Fibroblast of lung (primary cell): Measurements from ENCODE around the gene MED15. TPM values are rescaled to one million over a fixed set of nuclear protein-coding genes. Genes with fewer than 3 reads are reported as not detected.

Source experiments
- DNase-seq, 2 donors: peaks; one replicate each; pipeline versions ENCODE4 v3.0.0 to v3.0.0-alpha.2; 2010; ENCODE audit warnings: low read depth in 2 of 2
- H2AFZ ChIP-seq: 2 replicates; pipeline ENCODE4 v1.5.1; 2012; ENCODE audit warnings: low read length, control low read depth, inconsistent platforms
- H3K27ac ChIP-seq: 2 replicates; pipeline ENCODE4 v1.5.1; 2011; ENCODE audit warnings: low read length, control low read depth; ENCODE audit not compliant: insufficient read depth
- H3K27me3 ChIP-seq: 2 replicates; pipeline ENCODE4 v1.5.1; 2011; ENCODE audit warnings: mild to moderate bottlenecking, low read length; ENCODE audit not compliant: control insufficient read depth, insufficient read depth
- H3K36me3 ChIP-seq: 2 replicates; pipeline ENCODE4 v1.5.1; 2011; ENCODE audit warnings: low read length; ENCODE audit not compliant: control insufficient read depth, insufficient read depth
- H3K4me1 ChIP-seq: 2 replicates; pipeline ENCODE4 v1.5.1; 2011; ENCODE audit warnings: low read length; ENCODE audit not compliant: control insufficient read depth, insufficient read depth; ENCODE audit errors: extremely low read depth
- H3K4me2 ChIP-seq: 2 replicates; pipeline ENCODE4 v1.5.1; 2011; ENCODE audit warnings: low read length, control low read depth; ENCODE audit not compliant: insufficient read depth; ENCODE audit errors: extremely low read depth
- H3K4me3 ChIP-seq, 4 experiments: fragments of 200-600 bp in 1 of 4; sonication (generic) in 1 of 4; replicated peaks in 1 of 4; 2 replicates each; pipeline ENCODE4 v1.5.1; 2011 to 2016; ENCODE audit warnings: low read length in 4 of 4, low read depth in 3 of 4, mild to moderate bottlenecking in 3 of 4, control low read depth in 2 of 4, inconsistent platforms in 1 of 4, mixed read lengths in 1 of 4; ENCODE audit not compliant: insufficient read depth in 1 of 4; ENCODE audit errors: control extremely low read depth in 1 of 4
- H3K79me2 ChIP-seq: 2 replicates; pipeline ENCODE4 v1.5.1; 2012; ENCODE audit warnings: mild to moderate bottlenecking, low read length, inconsistent platforms; ENCODE audit not compliant: control insufficient read depth, insufficient read depth
- H3K9ac ChIP-seq: 2 replicates; pipeline ENCODE4 v1.5.1; 2011; ENCODE audit warnings: mild to moderate bottlenecking, low read length, control low read depth; ENCODE audit not compliant: insufficient read depth
- H3K9me3 ChIP-seq: 2 replicates; pipeline ENCODE4 v1.5.1; 2012; ENCODE audit warnings: low read depth, low read length; ENCODE audit not compliant: control insufficient read depth, insufficient read depth
- H4K20me1 ChIP-seq: 2 replicates; pipeline ENCODE4 v1.5.1; 2011; ENCODE audit warnings: low read length; ENCODE audit not compliant: control insufficient read depth, insufficient read depth; ENCODE audit errors: extremely low read depth
- EZH2 ChIP-seq: IDR thresholded peaks from 2 replicates; pipeline ENCODE4 v1.5.1; 2012; ENCODE audit warnings: low read length, control low read depth, mild to moderate bottlenecking; ENCODE audit errors: missing control alignments
- polyA plus RNA-seq, 2 donors: library from polyadenylated mRNA; depleted of rRNA in 1 of 2; stranded (reverse) in 1 of 2; unstranded in 1 of 2; fragments of >200 nt; gene quantifications; 2 replicates each; pipeline ENCODE4 v1.2.1, GENCODE V29; 2011 to 2012; ENCODE audit warnings: missing spikeins in 1 of 2
- total RNA-seq: library from RNA; depleted of rRNA; stranded (reverse); fragments of >200 nt; gene quantifications from 2 replicates; pipeline ENCODE4 v1.2.1, GENCODE V29; 2014
- TF ChIP-seq, protein P1 (sequence below), 2 donors: IDR thresholded peaks in 1 of 2; conservative IDR thresholded peaks in 1 of 2; 1 replicate in 1 of 2; 2 replicates in 1 of 2; pipeline ENCODE4 v1.5.1; 2011 to 2012; ENCODE audit warnings: low read length in 2 of 2, control low read depth in 1 of 2, inconsistent platforms in 1 of 2, low read depth in 1 of 2, mild to moderate bottlenecking in 1 of 2

MED15 gene
- total and polyA plus RNA-seq, 2 donors (not counting 1 experiment from before 2014, with no cell fraction given): 28.6 TPM

DNA sequence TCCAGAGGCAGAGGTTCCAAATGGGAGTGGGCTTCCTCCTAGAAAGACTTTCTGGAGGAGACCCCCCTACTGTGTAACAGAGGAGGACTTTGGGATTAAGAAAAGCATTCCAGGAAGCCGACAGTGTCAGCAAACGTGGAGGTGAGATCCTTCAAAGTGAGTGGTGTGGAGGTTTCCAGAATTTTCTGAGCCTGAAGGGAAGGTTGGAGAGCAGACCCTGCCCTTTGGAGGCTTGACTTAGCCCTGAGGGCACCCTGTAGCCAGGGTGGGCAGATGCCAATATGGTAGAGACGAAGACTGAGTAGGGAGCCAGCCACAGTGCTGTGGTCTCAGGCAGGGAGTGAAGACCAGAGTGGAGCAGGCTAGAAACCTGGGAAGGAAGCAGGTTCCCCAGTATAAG lies 10.0 kb upstream of the MED15 start:
- no peaks in the 10 kb centered on the region for H4K20me1 ChIP-seq
- H3K4me3 ChIP-seq: no peak overlapping the region
- no peak for DNase-seq

DNA sequence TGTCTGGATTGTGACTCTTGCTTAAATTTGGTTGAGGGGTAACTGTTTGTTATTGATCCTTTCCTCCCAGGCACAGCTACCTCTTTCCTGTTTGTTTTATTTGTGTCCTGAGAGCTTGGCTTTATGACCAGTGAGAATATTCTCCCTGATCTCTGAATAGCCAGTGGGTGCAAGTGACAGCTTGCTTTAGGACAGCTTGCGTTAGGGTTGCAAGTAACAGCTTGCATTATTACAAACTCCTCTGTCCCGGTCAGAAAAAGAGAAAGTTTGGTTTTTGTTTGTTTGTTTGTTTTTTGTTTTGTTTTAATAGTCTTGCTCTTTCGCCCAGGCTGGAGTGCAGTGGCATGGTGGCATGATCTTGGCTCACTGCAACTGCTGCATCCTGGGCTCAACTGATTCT lies 8.5 kb upstream of the MED15 start:
- Histone ChIP-seq H2AFZ (no peak overlapping the region), H3K36me3 (no peaks in the 10 kb centered on the region), H3K4me1 (peaks cover 5% of the 10 kb centered on the region), H4K20me1 (no peaks in the 10 kb centered on the region), H3K4me2 (no peak overlapping the region), H3K9ac (no peak overlapping the region), H3K27ac (no peak overlapping the region), H3K79me2 (peaks cover 9% of the 10 kb centered on the region), H3K4me3 (no peak overlapping the region), H3K9me3 (no peaks in the 10 kb centered on the region), H3K27me3 (no peaks in the 10 kb centered on the region)
- no peak for TF ChIP-seq EZH2
- TF ChIP-seq, protein P1, sequence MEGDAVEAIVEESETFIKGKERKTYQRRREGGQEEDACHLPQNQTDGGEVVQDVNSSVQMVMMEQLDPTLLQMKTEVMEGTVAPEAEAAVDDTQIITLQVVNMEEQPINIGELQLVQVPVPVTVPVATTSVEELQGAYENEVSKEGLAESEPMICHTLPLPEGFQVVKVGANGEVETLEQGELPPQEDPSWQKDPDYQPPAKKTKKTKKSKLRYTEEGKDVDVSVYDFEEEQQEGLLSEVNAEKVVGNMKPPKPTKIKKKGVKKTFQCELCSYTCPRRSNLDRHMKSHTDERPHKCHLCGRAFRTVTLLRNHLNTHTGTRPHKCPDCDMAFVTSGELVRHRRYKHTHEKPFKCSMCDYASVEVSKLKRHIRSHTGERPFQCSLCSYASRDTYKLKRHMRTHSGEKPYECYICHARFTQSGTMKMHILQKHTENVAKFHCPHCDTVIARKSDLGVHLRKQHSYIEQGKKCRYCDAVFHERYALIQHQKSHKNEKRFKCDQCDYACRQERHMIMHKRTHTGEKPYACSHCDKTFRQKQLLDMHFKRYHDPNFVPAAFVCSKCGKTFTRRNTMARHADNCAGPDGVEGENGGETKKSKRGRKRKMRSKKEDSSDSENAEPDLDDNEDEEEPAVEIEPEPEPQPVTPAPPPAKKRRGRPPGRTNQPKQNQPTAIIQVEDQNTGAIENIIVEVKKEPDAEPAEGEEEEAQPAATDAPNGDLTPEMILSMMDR (conservative IDR thresholded peaks at IDR 0.05 in 1 of 2, IDR thresholded peaks at IDR 0.05 in 1 of 2; ENCODE audit: low read depth in 1 of 2, low read length in 2 of 2): no peak
- no peak for DNase-seq

More for the DNA sequence above, 10.0 kb upstream of the MED15 start:
- Histone ChIP-seq H3K27me3 (no peaks in the 10 kb centered on the region), H3K9me3 (no peaks in the 10 kb centered on the region), H3K9ac (no peak overlapping the region), H3K79me2 (peaks cover 17% of the 10 kb centered on the region), H2AFZ (no peak overlapping the region), H3K4me1 (peaks cover 2% of the 10 kb centered on the region), H3K36me3 (no peaks in the 10 kb centered on the region), H3K4me2 (no peak overlapping the region), H3K27ac (no peak overlapping the region)
- no peak for TF ChIP-seq EZH2
- TF ChIP-seq, protein P1 (conservative IDR thresholded peaks at IDR 0.05 in 1 of 2, IDR thresholded peaks at IDR 0.05 in 1 of 2; ENCODE audit: low read depth in 1 of 2, low read length in 2 of 2): no peak

- no peaks in the 10 kb centered on the region for H3K36me3 ChIP-seq
- no peak for TF ChIP-seq EZH2
- TF ChIP-seq, protein P1 (conservative IDR thresholded peaks at IDR 0.05 in 1 of 2, IDR thresholded peaks at IDR 0.05 in 1 of 2; ENCODE audit: low read depth in 1 of 2, low read length in 2 of 2): no peak
- H3K27ac ChIP-seq: no peak overlapping the region
- H4K20me1 ChIP-seq: no peaks in the 10 kb centered on the region
- H3K9ac ChIP-seq: no peak overlapping the region
- no peak overlapping the region for H3K4me2 ChIP-seq
- DNase-seq: no peak
- H2AFZ ChIP-seq: no peak overlapping the region
- no peaks in the 10 kb centered on the region for H3K9me3 ChIP-seq
- no peaks in the 10 kb centered on the region for H3K27me3 ChIP-seq
- H3K79me2 ChIP-seq: peaks cover 2% of the 10 kb centered on the region
- no peak overlapping the region for H3K4me3 ChIP-seq
- peaks cover 11% of the 10 kb centered on the region for H3K4me1 ChIP-seq
These were observed 7.6 kb upstream of the MED15 start for GRCh38 chr22:20499769-20500168.
